Stimulated activated CD8-positive, alpha-beta memory T cell treated with anti-CD3 and anti-CD28 coated beads, Interleukin-15, amount 100 ng/mL, for 24 hours (primary cell): ENCODE results near the gene PDE4DIP.
"Not testable (repeated sequence)": the region's sequence is repeated elsewhere in the genome, so short reads cannot be mapped to it uniquely, and the experiment has no call there.

Experiments
- DNase-seq: peaks from one replicate; pipeline ENCODE4 v3.0.0-alpha.2; 2020; ENCODE audit warnings: low read depth

The PDE4DIP gene

GRCh38 chr1:148844220-148844619 is at the start of gene PDE4DIP:
PDE4DIP (plus strand) TSS chr1:148844428; CDS start chr1:148844775, 347 bp downstream.
- DNase-seq, result not testable (repeated sequence)

- not testable (repeated sequence) for DNase-seq
These were observed 35.8 kb upstream of the PDE4DIP start for GRCh38 chr1:148808268-148808928.

- not testable (repeated sequence) for DNase-seq
These were observed 35.3 kb upstream of the PDE4DIP start for GRCh38 chr1:148808929-148809283.

GRCh38 chr1:148822180-148822579 is 22.0 kb upstream of the PDE4DIP start:
- not testable (repeated sequence) for DNase-seq

- not testable (repeated sequence) for DNase-seq
These were observed 20.4 kb upstream of the PDE4DIP start for GRCh38 chr1:148823822-148824221.

- not testable (repeated sequence) for DNase-seq
These were observed 19.2 kb upstream of the PDE4DIP start for GRCh38 chr1:148825029-148825428.

- not testable (repeated sequence) for DNase-seq
These were observed 15.7 kb upstream of the PDE4DIP start for GRCh38 chr1:148828531-148828930.

GRCh38 chr1:148828962-148829361 is 15.3 kb upstream of the PDE4DIP start:
- DNase-seq, result not testable (repeated sequence)

- not testable (repeated sequence) for DNase-seq
These were observed 14.9 kb upstream of the PDE4DIP start for GRCh38 chr1:148829365-148829764.

- DNase-seq, result not testable (repeated sequence)
These were observed 3.0 kb upstream of the PDE4DIP start for GRCh38 chr1:148841262-148841661.

GRCh38 chr1:148844651-148845050 is 423 bp downstream of the PDE4DIP start:
- not testable (repeated sequence) for DNase-seq

GRCh38 chr1:148845068-148845467 is 840 bp downstream of the PDE4DIP start:
- not testable (repeated sequence) for DNase-seq

- not testable (repeated sequence) for DNase-seq
These were observed 6.1 kb downstream of the PDE4DIP start for GRCh38 chr1:148850347-148850746.

GRCh38 chr1:148850840-148851239 is 6.6 kb downstream of the PDE4DIP start:
- DNase-seq, result not testable (repeated sequence)

- DNase-seq, result not testable (repeated sequence)
These were observed 7.5 kb downstream of the PDE4DIP start for GRCh38 chr1:148851684-148852083.

- DNase-seq, result not testable (repeated sequence)
These were observed 9.1 kb downstream of the PDE4DIP start for GRCh38 chr1:148853363-148853762.

GRCh38 chr1:148854063-148854462 is 9.8 kb downstream of the PDE4DIP start:
- not testable (repeated sequence) for DNase-seq

GRCh38 chr1:148855367-148855766 is 11.1 kb downstream of the PDE4DIP start:
- DNase-seq, result not testable (repeated sequence)

- DNase-seq, result not testable (repeated sequence)
These were observed 15.8 kb downstream of the PDE4DIP start for GRCh38 chr1:148860049-148860448.

- DNase-seq, result not testable (repeated sequence)
These were observed 16.5 kb downstream of the PDE4DIP start for GRCh38 chr1:148860579-148861259.

- not testable (repeated sequence) for DNase-seq
These were observed 18.4 kb downstream of the PDE4DIP start for GRCh38 chr1:148862590-148862989.

GRCh38 chr1:148868924-148869633 is 24.9 kb downstream of the PDE4DIP start:
- DNase-seq, result not testable (repeated sequence)

- not testable (repeated sequence) for DNase-seq
These were observed 25.4 kb downstream of the PDE4DIP start for GRCh38 chr1:148869634-148869961.
